RWPE1 (cell line): Measurements from ENCODE around the gene MGA.
"Not testable (repeated sequence)": the region's sequence is repeated elsewhere in the genome, so short reads cannot be mapped to it uniquely, and the experiment has no call there.

ENCODE experiments used
- CTCF ChIA-PET: fragments of 350-600 bp; sonication (Branson Sonifier 250); formaldehyde crosslinking; extraction: SDS; loops from one replicate; lab custom pipeline; 2021; lab: Yijun Ruan, JAX
- POLR2A ChIA-PET: fragments of 400-600 bp; formaldehyde crosslinking; extraction: SDS; loops from one replicate; lab custom pipeline; 2020; ENCODE audit warnings: antibody characterized with exemption; ENCODE audit not compliant: low non-redundant PET; lab: Yijun Ruan, JAX
- DNase-seq: peaks from one replicate; pipeline ENCODE4 v3.0.0; 2012; ENCODE audit warnings: low spot score
- H3K27ac ChIP-seq: fragments of 450-650 bp; 2 replicates; pipeline ENCODE4 v1.5.1; 2017
- CTCF ChIP-seq: fragments of 450-650 bp; conservative IDR thresholded peaks from 2 replicates; pipeline ENCODE4 v1.5.1; 2017; ENCODE audit warnings: low read depth, mild to moderate bottlenecking

Gene MGA

GRCh38 chr15:41698779-41699178 is 38.6 kb downstream of the MGA start:
- H3K27ac ChIP-seq = no peak overlapping the region
- CTCF ChIA-PET = interaction anchor here (0.7 kb wide), 1 partner anchor 141 kb away, joined by 3 read pairs; no protein-coding TSS in a partner anchor
- POLR2A ChIA-PET = no interaction called here
- no peak for TF ChIP-seq CTCF
- no peak for DNase-seq

GRCh38 chr15:41703120-41703519 is 42.9 kb downstream of the MGA start:
- TF ChIP-seq CTCF = no peak
- DNase-seq = no peak
- H3K27ac ChIP-seq = no peak overlapping the region
- POLR2A ChIA-PET = no interaction called here
- CTCF ChIA-PET = no interaction called here

GRCh38 chr15:41713047-41713446 is 52.8 kb downstream of the MGA start:
- CTCF ChIA-PET = no interaction called here

GRCh38 chr15:41714291-41714690 is 54.1 kb downstream of the MGA start:
- no peak for TF ChIP-seq CTCF
- H3K27ac ChIP-seq = no peak overlapping the region
- DNase-seq = no peak
- POLR2A ChIA-PET = no interaction called here
- CTCF ChIA-PET = no interaction called here

More at GRCh38 chr15:41713047-41713446, 52.8 kb downstream of the MGA start:
- no peak overlapping the region for H3K27ac ChIP-seq
- no peak for TF ChIP-seq CTCF
- DNase-seq = no peak
- POLR2A ChIA-PET = interaction anchor here (0.7 kb wide), 1 partner anchor 12 kb away, joined by 3 read pairs; no protein-coding TSS in a partner anchor

- no peak for DNase-seq
- CTCF ChIA-PET = no interaction called here
- no peak for TF ChIP-seq CTCF
- POLR2A ChIA-PET = no interaction called here
- H3K27ac ChIP-seq = no peak overlapping the region
Measured at GRCh38 chr15:41716864-41717263, 56.7 kb downstream of the MGA start.

- TF ChIP-seq CTCF = no peak
- DNase-seq = no peak
- H3K27ac ChIP-seq = no peak overlapping the region
- ChIA-PET POLR2A (no interaction called here), CTCF (no interaction called here)
Measured at GRCh38 chr15:41727143-41727542, 66.9 kb downstream of the MGA start.

GRCh38 chr15:41728061-41728460 is 67.9 kb downstream of the MGA start:
- not testable (repeated sequence) for DNase-seq

More at GRCh38 chr15:41728061-41728460, 67.9 kb downstream of the MGA start:
- CTCF ChIA-PET, POLR2A ChIA-PET: not testable (repeated sequence)
- H3K27ac ChIP-seq = peak overlapping the region; percentile 12; the same call in 1 of the 2 replicates
